IMR-90 (cell line): ENCODE results near the gene CFAP251. TPM values are rescaled to one million over a fixed set of nuclear protein-coding genes. Genes with fewer than 3 reads are reported as not detected.

Experiments
- ATAC-seq: fragments of 200-7000 bp; cut with Tn5 transposase; 2 replicates; pipeline ENCODE4 v1.9.1; 2020; ENCODE audit warnings: low read depth, mild to moderate bottlenecking, moderate library complexity
- BruUV-seq: library from RNA; stranded (reverse); fragments of 400-500 nt; replicated peaks from 2 replicates; lab custom pipeline; 2021; lab: Mats Ljungman, UMichigan
- CTCF ChIA-PET: fragments of 300-600 bp; formaldehyde crosslinking; extraction: SDS; loops from one replicate; lab custom pipeline; 2021; ENCODE audit warnings: antibody characterized with exemption; lab: Yijun Ruan, JAX
- POLR2A ChIA-PET: fragments of 300-600 bp; sonication (Branson Sonifier 250); formaldehyde crosslinking; loops from one replicate; lab custom pipeline; 2022; ENCODE audit warnings: antibody characterized with exemption; ENCODE audit not compliant: unreplicated experiment; lab: Charles Lee
- DNase-seq: peaks from one replicate; pipeline ENCODE4 v3.0.0; 2013
- H2AFZ ChIP-seq: replicated peaks from 2 replicates; pipeline ENCODE3; 2013; ENCODE audit warnings: low read length, mild to moderate bottlenecking; ENCODE audit not compliant: poor library complexity
- H2AK5ac ChIP-seq: 2 replicates; pipeline ENCODE4 v1.6.1; 2013; ENCODE audit warnings: low read depth, low read length, inconsistent platforms
- H2AK9ac ChIP-seq: replicated peaks from 2 replicates; pipeline ENCODE3; 2013; ENCODE audit warnings: mild to moderate bottlenecking, low read depth, low read length, moderate library complexity; ENCODE audit not compliant: poor library complexity
- H2BK120ac ChIP-seq: 2 replicates; pipeline ENCODE4 v1.6.1; 2013; ENCODE audit warnings: low read depth, low read length, inconsistent platforms
- H2BK15ac ChIP-seq: 3 replicates; pipeline ENCODE4 v1.6.1; 2013; ENCODE audit warnings: low read depth, low read length, inconsistent platforms
- H2BK20ac ChIP-seq: 2 replicates; pipeline ENCODE4 v1.6.1; 2013; ENCODE audit warnings: low read depth, mild to moderate bottlenecking, inconsistent platforms, low read length, moderate library complexity
- H2BK5ac ChIP-seq: 2 replicates; pipeline ENCODE4 v1.6.1; 2013; ENCODE audit warnings: mild to moderate bottlenecking, low read depth, low read length, inconsistent platforms; ENCODE audit not compliant: poor library complexity, severe bottlenecking
- H3K14ac ChIP-seq: replicated peaks from 2 replicates; pipeline ENCODE4 v1.6.1; 2013; ENCODE audit warnings: low read depth, low read length, inconsistent platforms
- H3K18ac ChIP-seq: 2 replicates; pipeline ENCODE4 v1.6.1; 2013; ENCODE audit warnings: low read depth, low read length, control low read depth
- H3K23ac ChIP-seq: 2 replicates; pipeline ENCODE4 v1.6.1; 2013; ENCODE audit warnings: low read depth, low read length, inconsistent platforms
- H3K27ac ChIP-seq: 2 replicates; pipeline ENCODE4 v1.5.1; 2013; ENCODE audit warnings: mild to moderate bottlenecking, control low read depth, low read length; ENCODE audit not compliant: insufficient read depth
- H3K27me3 ChIP-seq: 2 replicates; pipeline ENCODE4 v1.6.1; 2013; ENCODE audit warnings: low read length; ENCODE audit not compliant: control insufficient read depth, insufficient read depth
- H3K36me3 ChIP-seq: 2 replicates; pipeline ENCODE4 v1.6.1; 2013; ENCODE audit warnings: low read length, mixed read lengths; ENCODE audit not compliant: control insufficient read depth, insufficient read depth
- H3K4ac ChIP-seq: 2 replicates; pipeline ENCODE4 v1.6.1; 2013; ENCODE audit warnings: low read depth, low read length, inconsistent platforms
- H3K4me1 ChIP-seq: 2 replicates; pipeline ENCODE4 v1.6.1; 2013; ENCODE audit warnings: low read length, mixed read lengths; ENCODE audit not compliant: control insufficient read depth, insufficient read depth
- H3K4me2 ChIP-seq: 2 replicates; pipeline ENCODE4 v1.6.1; 2013; ENCODE audit warnings: low read depth, mild to moderate bottlenecking, control low read depth, low read length, moderate library complexity
- H3K4me3 ChIP-seq: 2 replicates; pipeline ENCODE4 v1.5.1; 2013; ENCODE audit warnings: low read depth, mild to moderate bottlenecking, control low read depth, low read length, moderate library complexity; ENCODE audit not compliant: insufficient read depth
- H3K56ac ChIP-seq: 2 replicates; pipeline ENCODE4 v1.6.1; 2013; ENCODE audit warnings: low read length, inconsistent platforms; ENCODE audit not compliant: insufficient read depth; ENCODE audit errors: extremely low read depth
- H3K79me1 ChIP-seq, 2 experiments: 2 replicates each; pipeline ENCODE4 v1.6.1; 2013; ENCODE audit warnings: low read length in 2 of 2, inconsistent platforms in 1 of 2, low read depth in 1 of 2
- H3K9ac ChIP-seq: 2 replicates; pipeline ENCODE4 v1.6.1; 2013; ENCODE audit warnings: low read depth, low read length, control low read depth
- H3K9me1 ChIP-seq: 2 replicates; pipeline ENCODE4 v1.6.1; 2013; ENCODE audit warnings: low read length, inconsistent platforms; ENCODE audit not compliant: insufficient read depth
- H3K9me3 ChIP-seq: 2 replicates; pipeline ENCODE4 v1.6.1; 2013; ENCODE audit warnings: low read length; ENCODE audit not compliant: control insufficient read depth, insufficient read depth
- H4K20me1 ChIP-seq: 2 replicates; pipeline ENCODE4 v1.6.1; 2013; ENCODE audit warnings: low read length, inconsistent platforms; ENCODE audit not compliant: insufficient read depth
- H4K5ac ChIP-seq: 2 replicates; pipeline ENCODE4 v1.6.1; 2013; ENCODE audit warnings: mild to moderate bottlenecking, low read depth, low read length, control low read depth
- H4K8ac ChIP-seq, 2 experiments: 2 replicates each; pipeline ENCODE4 v1.6.1; 2013; ENCODE audit warnings: low read depth in 2 of 2, low read length in 2 of 2, control low read depth in 1 of 2, inconsistent platforms in 1 of 2
- H4K91ac ChIP-seq: 2 replicates; pipeline ENCODE4 v1.6.1; 2013; ENCODE audit warnings: low read depth, low read length, inconsistent platforms; ENCODE audit not compliant: insufficient read depth
- BHLHE40 ChIP-seq: fragments of 150-350 bp; IDR thresholded peaks from 2 replicates; pipeline ENCODE4 v1.6.1; 2016; ENCODE audit warnings: mild to moderate bottlenecking, low read depth, low read length
- CEBPB ChIP-seq: IDR thresholded peaks from 2 replicates; pipeline ENCODE4 v1.6.1; 2012; ENCODE audit warnings: low read depth, low read length, improper control_type of control experiment
- CHD1 ChIP-seq: IDR thresholded peaks from 2 replicates; pipeline ENCODE4 v1.6.1; 2012; ENCODE audit warnings: low read depth, low read length, improper control_type of control experiment
- FOS ChIP-seq: fragments of 150-350 bp; IDR thresholded peaks from 2 replicates; pipeline ENCODE4 v1.6.1; 2016; ENCODE audit warnings: low read depth, low read length
- MAZ ChIP-seq: IDR thresholded peaks from 2 replicates; pipeline ENCODE4 v1.6.1; 2012; ENCODE audit warnings: low read depth, mild to moderate bottlenecking, low read length, improper control_type of control experiment, moderate library complexity, borderline replicate concordance
- MXI1 ChIP-seq: IDR thresholded peaks from 2 replicates; pipeline ENCODE4 v1.6.1; 2012; ENCODE audit warnings: low read depth, mild to moderate bottlenecking, low read length, moderate library complexity, borderline replicate concordance
- NFE2L2 ChIP-seq: fragments of 150-350 bp; IDR thresholded peaks from 2 replicates; pipeline ENCODE4 v1.6.1; 2016; ENCODE audit warnings: low read depth, mild to moderate bottlenecking, low read length
- POLR2A ChIP-seq: IDR thresholded peaks from 2 replicates; pipeline ENCODE4 v1.6.1; 2012; ENCODE audit warnings: mild to moderate bottlenecking, low read depth, low read length
- RAD21 ChIP-seq: IDR thresholded peaks from 2 replicates; pipeline ENCODE4 v1.6.1; 2012; ENCODE audit warnings: low read length, improper control_type of control experiment
- RFX5 ChIP-seq: IDR thresholded peaks from 2 replicates; pipeline ENCODE4 v1.8.0; 2012; ENCODE audit warnings: low read depth, mild to moderate bottlenecking, low read length, moderate library complexity
- WGBS, 2 experiments: methylation state at CpG; one replicate each; pipeline versions ENCODE4 v1.1.5 to v1.1.7; 2013; ENCODE audit warnings: missing lambda C conversion rate in 2 of 2; ENCODE audit not compliant: insufficient read length in 1 of 2; ENCODE audit errors: extremely low coverage in 2 of 2; 5-methylcytosine and 5-hydroxymethylcytosine counted together
- dilution Hi-C: fragments of 300-500 bp; cut with HindIII; formaldehyde crosslinking; loops from one replicate; pipeline ENCODE4 v1.14.3; 2018; ENCODE audit warnings: low sequenced_read_pairs; ENCODE audit not compliant: unreplicated experiment
- in situ Hi-C: fragments of 300-500 bp; cut with MboI; formaldehyde crosslinking; loops from 3 replicates; pipeline ENCODE4 v1.14.3; 2019; ENCODE audit warnings: low sequenced_read_pairs, inconsistent platforms, mixed read lengths
- intact Hi-C: fragments of 100-400 bp; cut with micrococcal nuclease; formaldehyde crosslinking; loops from 2 replicates; pipeline ENCODE4 v1.10.0; 2022
- polyA plus RNA-seq, 3 experiments: library from polyadenylated mRNA; depleted of rRNA; stranded (reverse); fragments of >200 nt; gene quantifications; 2 replicates each; pipeline ENCODE4 v1.2.3, GENCODE V29; 2012; ENCODE audit warnings: low replicate concordance in 1 of 3
- total RNA-seq: library from RNA; depleted of rRNA; stranded (reverse); fragments of >200 nt; gene quantifications from 2 replicates; pipeline ENCODE4 v1.2.3, GENCODE V29; 2012
- TF ChIP-seq, protein P1 (sequence below): conservative IDR thresholded peaks from 2 replicates; pipeline ENCODE4 v1.5.1; 2012; ENCODE audit warnings: mild to moderate bottlenecking, low read depth, low read length, improper control_type of control experiment
- TF ChIP-seq, protein P2 (sequence below): fragments of 150-350 bp; IDR thresholded peaks from 2 replicates; pipeline ENCODE4 v1.6.1; 2017; ENCODE audit warnings: mild to moderate bottlenecking, antibody characterized with exemption, low read length, low read depth
- TF ChIP-seq, protein P3 (sequence below): fragments of 150-350 bp; IDR thresholded peaks from 2 replicates; pipeline ENCODE4 v1.6.1; 2016; ENCODE audit warnings: low read depth, mild to moderate bottlenecking, low read length, moderate library complexity, borderline replicate concordance

Gene CFAP251
- total and polyA plus RNA-seq, 2 of the 4 experiments (the other 2 are of a cell fraction), result 7.8 to 9.1 TPM

DNA sequence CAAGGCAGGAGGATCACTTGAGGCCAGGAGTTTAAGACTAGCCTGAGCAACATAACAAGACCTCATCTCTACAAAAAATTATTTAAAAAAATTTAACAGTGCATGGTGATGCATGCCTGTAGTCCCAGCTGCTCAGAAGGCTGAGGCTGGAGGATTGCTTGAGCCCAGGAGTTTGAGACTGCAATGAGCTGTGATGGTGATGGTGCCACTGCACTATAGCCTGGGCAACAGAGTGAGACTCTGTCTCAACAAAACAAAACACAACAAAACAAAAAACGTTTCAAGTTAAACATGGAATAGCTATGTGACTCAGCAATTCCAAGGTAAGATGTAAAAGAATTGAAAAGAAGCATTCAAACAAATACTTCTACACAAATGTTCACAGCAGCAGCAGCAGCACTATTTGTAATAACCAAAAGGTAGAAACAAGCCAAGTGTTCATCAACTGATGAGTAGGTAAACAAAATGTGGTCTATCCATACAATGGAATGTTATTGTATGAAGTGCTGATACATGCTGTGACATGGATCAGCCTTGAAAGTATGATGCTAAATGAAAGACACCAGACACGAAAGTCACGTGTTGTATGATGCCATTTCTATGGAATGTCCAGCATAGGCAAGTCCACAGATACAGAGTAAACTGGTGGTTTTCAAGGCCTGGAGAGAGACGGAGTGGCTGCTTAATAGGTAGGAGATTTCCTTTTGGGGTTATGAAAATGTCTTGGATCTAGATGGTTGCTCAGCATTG is 31.4 kb downstream of the CFAP251 start:
- H2BK20ac ChIP-seq, result peak overlapping the region; percentile 55
- CTCF ChIA-PET, result interaction anchor here (0.6 to 1.1 kb wide), 2 partner anchors 63 to 105 kb away, joined by 3 read pairs; no protein-coding TSS in a partner anchor
- 12% methylated on average over 3 of the region's 4 CpGs; no CpG with 5 or more reads in 1 of the 2 experiments for WGBS, 2 experiments
- TF ChIP-seq CHD1 (no peak), MAZ (no peak), NFE2L2 (peak; percentile 86), MXI1 (no peak), BHLHE40 (peak; percentile 89), CEBPB (peak; percentile 26; the same call in 1 of the 2 replicates), POLR2A (no peak; the same call in 1 of the 2 replicates), RFX5 (no peak), FOS (peak; percentile 38), RAD21 (no peak)
- TF ChIP-seq, protein P1, sequence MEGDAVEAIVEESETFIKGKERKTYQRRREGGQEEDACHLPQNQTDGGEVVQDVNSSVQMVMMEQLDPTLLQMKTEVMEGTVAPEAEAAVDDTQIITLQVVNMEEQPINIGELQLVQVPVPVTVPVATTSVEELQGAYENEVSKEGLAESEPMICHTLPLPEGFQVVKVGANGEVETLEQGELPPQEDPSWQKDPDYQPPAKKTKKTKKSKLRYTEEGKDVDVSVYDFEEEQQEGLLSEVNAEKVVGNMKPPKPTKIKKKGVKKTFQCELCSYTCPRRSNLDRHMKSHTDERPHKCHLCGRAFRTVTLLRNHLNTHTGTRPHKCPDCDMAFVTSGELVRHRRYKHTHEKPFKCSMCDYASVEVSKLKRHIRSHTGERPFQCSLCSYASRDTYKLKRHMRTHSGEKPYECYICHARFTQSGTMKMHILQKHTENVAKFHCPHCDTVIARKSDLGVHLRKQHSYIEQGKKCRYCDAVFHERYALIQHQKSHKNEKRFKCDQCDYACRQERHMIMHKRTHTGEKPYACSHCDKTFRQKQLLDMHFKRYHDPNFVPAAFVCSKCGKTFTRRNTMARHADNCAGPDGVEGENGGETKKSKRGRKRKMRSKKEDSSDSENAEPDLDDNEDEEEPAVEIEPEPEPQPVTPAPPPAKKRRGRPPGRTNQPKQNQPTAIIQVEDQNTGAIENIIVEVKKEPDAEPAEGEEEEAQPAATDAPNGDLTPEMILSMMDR, result no peak
- TF ChIP-seq, protein P2, sequence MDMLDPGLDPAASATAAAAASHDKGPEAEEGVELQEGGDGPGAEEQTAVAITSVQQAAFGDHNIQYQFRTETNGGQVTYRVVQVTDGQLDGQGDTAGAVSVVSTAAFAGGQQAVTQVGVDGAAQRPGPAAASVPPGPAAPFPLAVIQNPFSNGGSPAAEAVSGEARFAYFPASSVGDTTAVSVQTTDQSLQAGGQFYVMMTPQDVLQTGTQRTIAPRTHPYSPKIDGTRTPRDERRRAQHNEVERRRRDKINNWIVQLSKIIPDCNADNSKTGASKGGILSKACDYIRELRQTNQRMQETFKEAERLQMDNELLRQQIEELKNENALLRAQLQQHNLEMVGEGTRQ, result peak; percentile 96
- TF ChIP-seq, protein P3, sequence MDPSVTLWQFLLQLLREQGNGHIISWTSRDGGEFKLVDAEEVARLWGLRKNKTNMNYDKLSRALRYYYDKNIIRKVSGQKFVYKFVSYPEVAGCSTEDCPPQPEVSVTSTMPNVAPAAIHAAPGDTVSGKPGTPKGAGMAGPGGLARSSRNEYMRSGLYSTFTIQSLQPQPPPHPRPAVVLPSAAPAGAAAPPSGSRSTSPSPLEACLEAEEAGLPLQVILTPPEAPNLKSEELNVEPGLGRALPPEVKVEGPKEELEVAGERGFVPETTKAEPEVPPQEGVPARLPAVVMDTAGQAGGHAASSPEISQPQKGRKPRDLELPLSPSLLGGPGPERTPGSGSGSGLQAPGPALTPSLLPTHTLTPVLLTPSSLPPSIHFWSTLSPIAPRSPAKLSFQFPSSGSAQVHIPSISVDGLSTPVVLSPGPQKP, result no peak

More for the DNA sequence above, 31.4 kb downstream of the CFAP251 start:
- Histone ChIP-seq H3K4me1 (no peaks in the 10 kb centered on the region; the same call in 1 of the 2 replicates), H3K4ac (peak overlapping the region; percentile 88), H3K4me2 (peak overlapping the region; percentile 52; the same call in 1 of the 2 replicates), H4K20me1 (no peaks in the 10 kb centered on the region), H3K79me1 (peaks cover 3 to 7% of the 10 kb centered on the region in 2 experiments; a peak in 2 of 4 replicates), H3K9me1 (no peaks in the 10 kb centered on the region; the same call in 1 of the 2 replicates), H2AFZ (no peak overlapping the region), H3K27ac (peak overlapping the region; percentile 72), H2AK9ac (no peak overlapping the region), H3K27me3 (no peaks in the 10 kb centered on the region), H3K9ac (no peak overlapping the region; the same call in 1 of the 2 replicates), H3K23ac (peak overlapping the region; percentile 66; the same call in 1 of the 2 replicates), H3K18ac (peak overlapping the region; percentile 81; the same call in 1 of the 2 replicates), H2AK5ac (peak overlapping the region; percentile 87; the same call in 1 of the 2 replicates), H2BK15ac (peak overlapping the region; percentile 0; the same call in 2 of the 3 replicates), H3K4me3 (peak overlapping the region; percentile 23; the same call in 1 of the 2 replicates), H3K56ac (peak overlapping the region; percentile 54), H2BK5ac (peak overlapping the region; percentile 95), H3K14ac (peak overlapping the region; percentile 63; the same call in 1 of the 2 replicates), H3K9me3 (peaks cover 2% of the 10 kb centered on the region; the same call in 1 of the 2 replicates), H2BK120ac (peak overlapping the region; percentile 82), H4K5ac (peak overlapping the region; percentile 65), H3K36me3 (0 out of 2 replicates have a peak, but pooled peaks cover 1% of the 10 kb centered on the region), H4K8ac (peak overlapping the region in 1 of 2 experiments; percentile 80; a peak in 2 of 4 replicates), H4K91ac (peak overlapping the region; percentile 34)
- ATAC-seq (peak; percentile 97), DNase-seq (peak; percentile 98)
- POLR2A ChIA-PET, result no interaction called here
- intact Hi-C loops (no loop called here), in situ Hi-C loops (no loop called here), dilution Hi-C loops (no loop called here)
- BruUV-seq, result no TSS peak
